ENCODE results near the gene SH3TC1. TPM values are rescaled to one million over a fixed set of nuclear protein-coding genes. Genes with fewer than 3 reads are reported as not detected.

Gene SH3TC1
- total RNA-seq, 1 donor from 2014 or later: 23.2 TPM

GRCh38 chr4:8168832-8169598, 30.1 kb upstream of the SH3TC1 start:
- no peak for DNase-seq (ENCODE audit: low spot score in 2 of 2, unreplicated experiment in 2 of 2)
- Mint-ChIP-seq H3K27me3 (ENCODE audit: low read depth) (peaks cover 24% of the 10 kb centered on the region), H3K27ac (no peak overlapping the region), H3K4me3 (no peak overlapping the region), H3K36me3 (no peaks in the 10 kb centered on the region), H3K4me1 (no peaks in the 10 kb centered on the region), H3K9me3 (no peaks in the 10 kb centered on the region)
- no peak for TF ChIP-seq CTCF (IDR thresholded peaks at IDR 0.05; ENCODE audit: unreplicated experiment)

GRCh38 chr4:8169763-8170162, 29.3 kb upstream of the SH3TC1 start:
- no peak for DNase-seq (ENCODE audit: low spot score in 2 of 2, unreplicated experiment in 2 of 2)
- no peaks in the 10 kb centered on the region for H3K9me3 Mint-ChIP-seq
- TF ChIP-seq CTCF (IDR thresholded peaks at IDR 0.05; ENCODE audit: unreplicated experiment): no peak
- no peaks in the 10 kb centered on the region for H3K36me3 Mint-ChIP-seq
- peaks cover 4% of the 10 kb centered on the region for H3K4me1 Mint-ChIP-seq
- H3K27ac Mint-ChIP-seq: no peak overlapping the region
- peaks cover 18% of the 10 kb centered on the region for H3K27me3 Mint-ChIP-seq (ENCODE audit: low read depth)
- H3K4me3 Mint-ChIP-seq: no peak overlapping the region

- Mint-ChIP-seq H3K27me3 (ENCODE audit: low read depth) (peaks cover 13% of the 10 kb centered on the region), H3K36me3 (no peaks in the 10 kb centered on the region), H3K4me3 (no peak overlapping the region), H3K4me1 (peaks cover 5% of the 10 kb centered on the region), H3K9me3 (no peaks in the 10 kb centered on the region), H3K27ac (no peak overlapping the region)
- no peak for DNase-seq (ENCODE audit: low spot score in 2 of 2, unreplicated experiment in 2 of 2)
- TF ChIP-seq CTCF (IDR thresholded peaks at IDR 0.05; ENCODE audit: unreplicated experiment): no peak
Observed at GRCh38 chr4:8170341-8170740, 28.7 kb upstream of the SH3TC1 start.

GRCh38 chr4:8171266-8171665, 27.8 kb upstream of the SH3TC1 start:
- peaks cover 13% of the 10 kb centered on the region for H3K27me3 Mint-ChIP-seq (ENCODE audit: low read depth)
- no peak overlapping the region for H3K27ac Mint-ChIP-seq
- H3K36me3 Mint-ChIP-seq: no peaks in the 10 kb centered on the region
- H3K4me3 Mint-ChIP-seq: no peak overlapping the region
- H3K4me1 Mint-ChIP-seq: peaks cover 5% of the 10 kb centered on the region
- no peaks in the 10 kb centered on the region for H3K9me3 Mint-ChIP-seq
- no peak for TF ChIP-seq CTCF (IDR thresholded peaks at IDR 0.05; ENCODE audit: unreplicated experiment)
- DNase-seq (ENCODE audit: low spot score in 2 of 2, unreplicated experiment in 2 of 2): no peak

- H3K4me3 Mint-ChIP-seq: no peak overlapping the region
- peaks cover 13% of the 10 kb centered on the region for H3K27me3 Mint-ChIP-seq (ENCODE audit: low read depth)
- no peak for DNase-seq (ENCODE audit: low spot score in 2 of 2, unreplicated experiment in 2 of 2)
- no peaks in the 10 kb centered on the region for H3K9me3 Mint-ChIP-seq
- H3K4me1 Mint-ChIP-seq: peaks cover 13% of the 10 kb centered on the region
- H3K27ac Mint-ChIP-seq: no peak overlapping the region
- no peaks in the 10 kb centered on the region for H3K36me3 Mint-ChIP-seq
- no peak for TF ChIP-seq CTCF (IDR thresholded peaks at IDR 0.05; ENCODE audit: unreplicated experiment)
Observed at GRCh38 chr4:8171984-8172924, 26.8 kb upstream of the SH3TC1 start.
